Activated CD8-positive, alpha-beta T cell treated with anti-CD3 and anti-CD28 coated beads for 36 hours (primary cell): ENCODE measurements around the gene HMCN1. TPM values are rescaled to one million over a fixed set of nuclear protein-coding genes. Genes with fewer than 3 reads are reported as not detected.

Source experiments
- ATAC-seq: fragments of 200-7000 bp; cut with Tn5 transposase; one replicate; pipeline ENCODE4 v1.10.0; 2021; ENCODE audit warnings: mild to moderate bottlenecking, moderate library complexity
- CTCF ChIA-PET: fragments of 350-600 bp; sonication (Branson Sonifier 250); formaldehyde crosslinking; loops from one replicate; lab custom pipeline; 2021; ENCODE audit warnings: antibody characterized with exemption; lab: Charles Lee
- POLR2A ChIA-PET: fragments of 350-600 bp; sonication (Branson Sonifier 250); formaldehyde crosslinking; loops from one replicate; lab custom pipeline; 2021; ENCODE audit warnings: antibody characterized with exemption; lab: Charles Lee
- DNase-seq: peaks from one replicate; pipeline ENCODE4 v3.0.0-alpha.2; 2020
- H3K27ac Mint-ChIP-seq: one replicate; pipeline ENCODE4 v1.8.0; 2021; ENCODE audit warnings: mild to moderate bottlenecking, mixed read lengths
- H3K27me3 Mint-ChIP-seq: one replicate; pipeline ENCODE4 v1.8.0; 2021; ENCODE audit warnings: mixed read lengths
- H3K36me3 Mint-ChIP-seq: one replicate; pipeline ENCODE4 v1.8.0; 2021; ENCODE audit warnings: low read depth, mixed read lengths
- H3K4me1 Mint-ChIP-seq: one replicate; pipeline ENCODE4 v1.8.0; 2021; ENCODE audit warnings: low read depth, mixed read lengths
- H3K4me3 Mint-ChIP-seq: one replicate; pipeline ENCODE4 v1.8.0; 2021; ENCODE audit warnings: mild to moderate bottlenecking, moderate library complexity, mixed read lengths
- H3K9me3 Mint-ChIP-seq: one replicate; pipeline ENCODE4 v1.8.0; 2021; ENCODE audit warnings: mixed read lengths
- intact Hi-C: fragments of 100-400 bp; cut with micrococcal nuclease; formaldehyde crosslinking; loops from one replicate; pipeline ENCODE4 v1.10.0; 2022
- total RNA-seq, 2 experiments: library from RNA; stranded (reverse); gene quantifications; one replicate each; pipeline ENCODE4 v1.2.3, GENCODE V29; 2021
- TF ChIP-seq, protein P1 (sequence below): fragments of 200-600 bp; IDR thresholded peaks from one replicate; pipeline ENCODE4 v1.8.0; 2022; ENCODE audit warnings: antibody characterized with exemption, mild to moderate bottlenecking

The HMCN1 gene
- total RNA-seq, 2 experiments from 2014 or later: not detected

DNA sequence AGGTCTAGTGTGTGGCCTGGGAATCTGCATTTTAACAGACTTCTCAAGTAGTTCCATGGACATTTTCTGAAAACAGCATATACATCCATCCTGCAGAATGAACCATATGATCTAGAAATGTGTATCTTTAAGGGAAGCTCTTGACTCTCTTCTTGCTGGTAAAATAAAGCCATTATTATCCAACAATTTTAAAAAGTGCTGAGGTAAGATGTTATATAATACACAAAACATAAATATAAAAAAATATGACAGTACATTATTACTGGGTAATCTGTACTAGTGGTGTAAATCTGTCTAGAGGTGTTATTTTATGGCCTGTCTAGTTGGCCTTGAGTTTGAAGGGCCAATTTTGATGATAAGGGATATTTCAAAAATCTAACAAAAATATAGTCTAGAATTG lies 201.2 kb downstream of the HMCN1 start:
- H3K4me3 Mint-ChIP-seq: no peak overlapping the region
- H3K4me1 Mint-ChIP-seq: no peaks in the 10 kb centered on the region
- intact Hi-C loops: no loop called here
- H3K9me3 Mint-ChIP-seq: peaks cover 6% of the 10 kb centered on the region
- H3K27ac Mint-ChIP-seq: no peak overlapping the region
- H3K36me3 Mint-ChIP-seq: no peaks in the 10 kb centered on the region
- TF ChIP-seq, protein P1, sequence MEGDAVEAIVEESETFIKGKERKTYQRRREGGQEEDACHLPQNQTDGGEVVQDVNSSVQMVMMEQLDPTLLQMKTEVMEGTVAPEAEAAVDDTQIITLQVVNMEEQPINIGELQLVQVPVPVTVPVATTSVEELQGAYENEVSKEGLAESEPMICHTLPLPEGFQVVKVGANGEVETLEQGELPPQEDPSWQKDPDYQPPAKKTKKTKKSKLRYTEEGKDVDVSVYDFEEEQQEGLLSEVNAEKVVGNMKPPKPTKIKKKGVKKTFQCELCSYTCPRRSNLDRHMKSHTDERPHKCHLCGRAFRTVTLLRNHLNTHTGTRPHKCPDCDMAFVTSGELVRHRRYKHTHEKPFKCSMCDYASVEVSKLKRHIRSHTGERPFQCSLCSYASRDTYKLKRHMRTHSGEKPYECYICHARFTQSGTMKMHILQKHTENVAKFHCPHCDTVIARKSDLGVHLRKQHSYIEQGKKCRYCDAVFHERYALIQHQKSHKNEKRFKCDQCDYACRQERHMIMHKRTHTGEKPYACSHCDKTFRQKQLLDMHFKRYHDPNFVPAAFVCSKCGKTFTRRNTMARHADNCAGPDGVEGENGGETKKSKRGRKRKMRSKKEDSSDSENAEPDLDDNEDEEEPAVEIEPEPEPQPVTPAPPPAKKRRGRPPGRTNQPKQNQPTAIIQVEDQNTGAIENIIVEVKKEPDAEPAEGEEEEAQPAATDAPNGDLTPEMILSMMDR: no peak
- no peak for DNase-seq
- ChIA-PET POLR2A (no interaction called here), CTCF (no interaction called here)
- ATAC-seq: no peak
- H3K27me3 Mint-ChIP-seq: peaks cover 5% of the 10 kb centered on the region

DNA sequence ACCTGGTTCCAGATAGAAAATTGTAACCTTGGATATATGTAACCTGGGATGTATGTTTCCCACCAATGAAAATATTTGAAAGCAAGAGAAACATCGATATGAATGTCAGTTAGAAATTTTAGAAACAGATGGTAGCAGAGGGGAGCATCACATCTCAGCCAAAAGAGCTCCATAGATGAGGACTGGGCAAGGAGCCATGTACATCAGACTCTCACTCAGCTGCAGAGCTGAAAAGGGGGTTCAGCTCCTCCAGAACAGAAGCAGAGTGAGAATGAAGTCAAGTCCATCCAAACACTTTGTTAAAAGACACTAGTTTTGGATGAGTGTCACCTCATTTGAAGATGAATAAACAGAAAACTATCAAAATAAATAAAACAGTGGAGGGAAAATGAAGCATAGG lies 202.4 kb downstream of the HMCN1 start:
- ATAC-seq (no peak), DNase-seq (no peak)
- POLR2A ChIA-PET: no interaction called here
- peaks cover 6% of the 10 kb centered on the region for H3K9me3 Mint-ChIP-seq
- CTCF ChIA-PET: no interaction called here
- H3K27ac Mint-ChIP-seq: no peak overlapping the region
- intact Hi-C loops: no loop called here
- no peaks in the 10 kb centered on the region for H3K4me1 Mint-ChIP-seq
- no peak overlapping the region for H3K4me3 Mint-ChIP-seq
- no peaks in the 10 kb centered on the region for H3K36me3 Mint-ChIP-seq
- TF ChIP-seq, protein P1: no peak
- H3K27me3 Mint-ChIP-seq: peaks cover 3% of the 10 kb centered on the region

DNA sequence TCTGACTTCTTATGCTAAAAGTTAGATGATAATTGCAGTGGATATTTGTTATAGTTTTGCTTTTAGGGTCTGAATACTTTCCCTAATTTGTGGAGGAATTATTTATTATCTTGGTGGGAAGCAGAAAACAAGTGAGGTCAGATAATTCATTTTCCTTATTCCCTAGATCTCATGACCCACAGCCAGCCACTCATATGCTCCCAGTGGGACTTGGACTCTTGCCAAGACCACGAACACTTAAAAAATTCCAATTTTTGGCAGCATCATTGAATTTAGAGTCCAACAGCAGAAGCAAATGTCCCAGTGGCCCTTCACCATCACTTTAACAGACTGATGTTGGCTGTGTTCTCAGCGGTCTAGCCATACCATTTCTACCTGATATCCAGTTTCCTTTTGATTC lies 204.2 kb downstream of the HMCN1 start:
- TF ChIP-seq, protein P1: no peak
- ChIA-PET POLR2A (no interaction called here), CTCF (no interaction called here)
- peaks cover 5% of the 10 kb centered on the region for H3K27me3 Mint-ChIP-seq
- intact Hi-C loops: no loop called here
- no peak overlapping the region for H3K4me3 Mint-ChIP-seq
- DNase-seq (no peak), ATAC-seq (no peak)
- no peaks in the 10 kb centered on the region for H3K36me3 Mint-ChIP-seq
- no peak overlapping the region for H3K27ac Mint-ChIP-seq
- H3K9me3 Mint-ChIP-seq: peaks cover 6% of the 10 kb centered on the region
- no peaks in the 10 kb centered on the region for H3K4me1 Mint-ChIP-seq

DNA sequence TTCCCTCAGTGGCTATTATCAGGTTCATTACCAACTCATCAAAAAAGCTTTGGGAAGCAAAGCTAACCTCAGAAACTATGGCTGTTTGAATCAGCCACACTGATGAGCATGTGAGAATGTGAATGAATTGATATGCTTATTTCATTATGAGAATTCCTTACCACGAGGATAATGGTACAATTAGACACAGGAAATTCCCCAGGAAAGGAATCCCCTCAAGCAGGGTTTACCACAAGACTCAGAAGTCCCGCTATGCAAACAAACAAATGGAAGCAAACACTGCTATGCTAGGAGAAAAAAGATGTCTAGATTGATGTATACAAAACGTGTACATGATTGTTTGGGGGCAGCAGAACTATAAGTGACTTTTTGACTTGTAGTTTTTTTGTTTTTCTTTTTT lies 205.0 kb downstream of the HMCN1 start:
- Mint-ChIP-seq H3K9me3 (peaks cover 6% of the 10 kb centered on the region), H3K27ac (no peak overlapping the region), H3K4me1 (no peaks in the 10 kb centered on the region), H3K36me3 (no peaks in the 10 kb centered on the region), H3K4me3 (no peak overlapping the region), H3K27me3 (peaks cover 5% of the 10 kb centered on the region)
- TF ChIP-seq, protein P1: no peak
- no peak for ATAC-seq
- no peak for DNase-seq
- POLR2A ChIA-PET: no interaction called here
- intact Hi-C loops: no loop called here
- CTCF ChIA-PET: no interaction called here

DNA sequence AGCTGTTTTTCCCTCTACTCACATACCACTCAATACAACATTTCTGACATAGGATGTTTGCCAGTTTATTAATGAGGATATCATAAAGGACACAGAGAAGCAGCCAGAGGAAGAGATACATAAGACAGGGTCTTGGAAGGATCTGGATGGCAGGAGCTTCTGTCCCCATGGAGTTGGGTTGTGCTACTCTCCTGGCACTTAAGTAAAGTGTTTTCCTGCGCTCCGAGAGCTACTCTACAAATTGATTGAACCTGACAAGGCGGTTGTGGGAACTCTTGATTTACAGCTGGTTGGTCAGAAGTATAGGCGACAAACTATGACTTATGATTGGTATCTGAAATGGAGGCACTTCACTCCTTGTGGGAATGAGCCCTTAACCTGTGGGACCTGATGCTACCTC lies 208.8 kb downstream of the HMCN1 start:
- ATAC-seq (no peak), DNase-seq (no peak)
- no peak overlapping the region for H3K27ac Mint-ChIP-seq
- ChIA-PET CTCF (no interaction called here), POLR2A (no interaction called here)
- no peak overlapping the region for H3K4me3 Mint-ChIP-seq
- H3K4me1 Mint-ChIP-seq: no peaks in the 10 kb centered on the region
- no peaks in the 10 kb centered on the region for H3K36me3 Mint-ChIP-seq
- peaks cover 2% of the 10 kb centered on the region for H3K27me3 Mint-ChIP-seq
- intact Hi-C loops: no loop called here
- peaks cover 4% of the 10 kb centered on the region for H3K9me3 Mint-ChIP-seq
- TF ChIP-seq, protein P1: no peak
